IPS-NIHi7 (cell line): ENCODE measurements around the gene MROH2A.

ENCODE experiments used
- DNase-seq: peaks from one replicate; pipeline ENCODE4 v3.0.0; 2012; ENCODE audit warnings: mixed read lengths; ENCODE audit errors: extremely low spot score

The MROH2A gene

GRCh38 chr2:233764761-233765160, 13.4 kb upstream of the MROH2A start:
- DNase-seq = no peak

- no peak for DNase-seq
Observed at GRCh38 chr2:233766416-233766815, 11.7 kb upstream of the MROH2A start.

GRCh38 chr2:233768076-233768475, 10.1 kb upstream of the MROH2A start:
- no peak for DNase-seq

- DNase-seq = no peak
Observed at GRCh38 chr2:233769260-233769659, 8.9 kb upstream of the MROH2A start.

- DNase-seq = no peak
Observed at GRCh38 chr2:233772153-233772552, 6.0 kb upstream of the MROH2A start.

- DNase-seq = no peak
Observed at GRCh38 chr2:233772583-233772982, 5.5 kb upstream of the MROH2A start.

GRCh38 chr2:233773854-233774253, 4.3 kb upstream of the MROH2A start:
- DNase-seq = no peak

GRCh38 chr2:233775414-233775813, 2.7 kb upstream of the MROH2A start:
- DNase-seq = no peak

- no peak for DNase-seq
Observed at GRCh38 chr2:233779722-233780121, 1.6 kb downstream of the MROH2A start.

GRCh38 chr2:233780771-233781170, 2.6 kb downstream of the MROH2A start:
- no peak for DNase-seq

GRCh38 chr2:233789554-233789953, 11.4 kb downstream of the MROH2A start:
- no peak for DNase-seq

GRCh38 chr2:233791151-233791882, 13.2 kb downstream of the MROH2A start:
- DNase-seq = no peak

- no peak for DNase-seq
Observed at GRCh38 chr2:233791883-233792329, 13.8 kb downstream of the MROH2A start.

GRCh38 chr2:233792720-233793119, 14.6 kb downstream of the MROH2A start:
- no peak for DNase-seq

- no peak for DNase-seq
Observed at GRCh38 chr2:233793465-233794127, 15.5 kb downstream of the MROH2A start.

GRCh38 chr2:233794128-233794658, 16.1 kb downstream of the MROH2A start:
- no peak for DNase-seq

GRCh38 chr2:233795735-233796171, 17.6 kb downstream of the MROH2A start:
- no peak for DNase-seq

- no peak for DNase-seq
Observed at GRCh38 chr2:233796254-233796653, 18.1 kb downstream of the MROH2A start.

GRCh38 chr2:233798335-233799086, 20.4 kb downstream of the MROH2A start:
- no peak for DNase-seq

- DNase-seq = no peak
Observed at GRCh38 chr2:233799087-233799665, 21.0 kb downstream of the MROH2A start.

- DNase-seq = no peak
Observed at GRCh38 chr2:233799716-233800115, 21.6 kb downstream of the MROH2A start.

- DNase-seq = no peak
Observed at GRCh38 chr2:233800208-233800607, 22.1 kb downstream of the MROH2A start.
